H54 (cell line): Measurements from ENCODE around the gene KLF9.

ENCODE experiments used
- DNase-seq: peaks from one replicate; pipeline ENCODE4 v3.0.0; 2011; ENCODE audit warnings: low spot score, mixed read lengths; ENCODE audit not compliant: insufficient read length
- FAIRE-seq: peaks from 3 replicates; lab custom pipeline; 2011; peaks lifted over from hg19 to GRCh38; lab: Jason Lieb, UNC
- POLR2A ChIP-seq: IDR thresholded peaks from 2 replicates; pipeline ENCODE4 v1.6.1; 2011; ENCODE audit warnings: low read depth, mild to moderate bottlenecking, low read length

Gene KLF9

GRCh38 chr9:70439991-70440706 is 25.7 kb upstream of the KLF9 start:
- FAIRE-seq (no peak), DNase-seq (no peak)
- TF ChIP-seq POLR2A, result no peak

- FAIRE-seq (peak; percentile 98), DNase-seq (peak; percentile 68)
- TF ChIP-seq POLR2A, result no peak
Observed at GRCh38 chr9:70438341-70438928, 24.0 kb upstream of the KLF9 start.

- DNase-seq (no peak), FAIRE-seq (no peak)
- TF ChIP-seq POLR2A, result no peak
Observed at GRCh38 chr9:70435948-70436347, 21.5 kb upstream of the KLF9 start.

GRCh38 chr9:70429899-70430298 is 15.4 kb upstream of the KLF9 start:
- TF ChIP-seq POLR2A, result no peak
- DNase-seq (no peak), FAIRE-seq (no peak)

GRCh38 chr9:70428781-70429180 is 14.3 kb upstream of the KLF9 start:
- no peak for DNase-seq
- TF ChIP-seq POLR2A, result no peak
- FAIRE-seq, result no peak

GRCh38 chr9:70427161-70427945 is 12.9 kb upstream of the KLF9 start:
- FAIRE-seq, result no peak
- no peak for TF ChIP-seq POLR2A
- DNase-seq, result no peak

- no peak for FAIRE-seq
- TF ChIP-seq POLR2A, result no peak
- DNase-seq, result no peak
Observed at GRCh38 chr9:70425192-70425591, 10.7 kb upstream of the KLF9 start.

- FAIRE-seq, result no peak
- DNase-seq, result no peak
- no peak for TF ChIP-seq POLR2A
Observed at GRCh38 chr9:70422371-70423043, 8.1 kb upstream of the KLF9 start.

GRCh38 chr9:70421272-70422180 is 7.1 kb upstream of the KLF9 start:
- DNase-seq (no peak), FAIRE-seq (no peak)
- no peak for TF ChIP-seq POLR2A

GRCh38 chr9:70420441-70421271 is 6.2 kb upstream of the KLF9 start:
- DNase-seq, result peak; percentile 85
- TF ChIP-seq POLR2A, result peak; percentile 44
- FAIRE-seq, result peak; percentile 45

- DNase-seq (peak; percentile 92), FAIRE-seq (peak; percentile 74)
- TF ChIP-seq POLR2A, result peak; percentile 35; the same call in 1 of the 2 replicates
Observed at GRCh38 chr9:70419556-70420440, 5.3 kb upstream of the KLF9 start.
